ENCODE measurements around the gene TAF8. TPM values are rescaled to one million over a fixed set of nuclear protein-coding genes. Genes with fewer than 3 reads are reported as not detected.

Gene TAF8
- total RNA-seq, 1 donor from 2014 or later: 4.8 TPM

- DNase-seq: no peak
Measured at GRCh38 chr6:42100029-42100901, 49.9 kb downstream of the TAF8 start.

- no peak for DNase-seq
Measured at GRCh38 chr6:42101186-42101657, 50.9 kb downstream of the TAF8 start.

- no peak for DNase-seq
Measured at GRCh38 chr6:42103216-42103615, 52.9 kb downstream of the TAF8 start.

DNA sequence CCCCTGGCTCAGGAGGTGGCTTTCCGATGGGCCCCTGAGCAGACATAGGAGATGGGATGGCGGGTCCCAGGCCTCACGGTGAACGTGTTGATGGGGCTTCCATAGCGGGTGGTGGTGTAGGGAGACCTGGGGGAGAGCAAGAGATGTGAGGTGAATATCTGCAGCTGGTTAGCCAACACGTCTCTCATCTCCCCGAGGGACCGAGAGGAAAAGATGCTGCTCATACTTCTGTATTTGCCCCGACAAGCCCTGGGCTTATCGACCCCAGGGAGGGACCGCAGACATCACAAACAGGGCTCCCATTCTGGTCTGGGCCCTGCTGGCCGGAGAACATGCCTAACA lies 53.4 kb downstream of the TAF8 start:
- no peak for DNase-seq

- no peak for DNase-seq
Measured at GRCh38 chr6:42104095-42104803, 53.9 kb downstream of the TAF8 start.

- no peak for DNase-seq
Measured at GRCh38 chr6:42104804-42105125, 54.4 kb downstream of the TAF8 start.

GRCh38 chr6:42105156-42105648 lies 54.9 kb downstream of the TAF8 start:
- no peak for DNase-seq

DNA sequence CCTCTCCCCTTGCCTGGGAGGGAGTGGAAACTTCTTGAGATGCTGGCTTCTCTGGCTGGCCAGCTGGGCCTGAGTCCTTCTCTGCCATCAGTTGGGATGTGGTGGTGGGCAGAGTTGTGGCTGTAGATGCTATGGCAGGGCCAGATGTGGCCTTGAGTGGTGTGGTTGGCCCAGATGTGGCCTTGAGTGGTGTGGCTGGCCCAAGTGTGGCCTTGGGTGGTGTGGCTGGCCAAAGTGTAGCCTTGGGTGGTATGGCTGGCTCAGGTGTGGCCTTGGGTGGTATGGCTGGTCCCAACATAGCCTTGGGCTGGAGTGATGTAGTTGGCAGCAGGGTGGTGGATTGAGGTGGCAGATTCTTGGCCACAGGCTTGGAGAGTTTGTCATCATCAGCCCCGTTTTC lies 55.4 kb downstream of the TAF8 start:
- no peak for DNase-seq

DNA sequence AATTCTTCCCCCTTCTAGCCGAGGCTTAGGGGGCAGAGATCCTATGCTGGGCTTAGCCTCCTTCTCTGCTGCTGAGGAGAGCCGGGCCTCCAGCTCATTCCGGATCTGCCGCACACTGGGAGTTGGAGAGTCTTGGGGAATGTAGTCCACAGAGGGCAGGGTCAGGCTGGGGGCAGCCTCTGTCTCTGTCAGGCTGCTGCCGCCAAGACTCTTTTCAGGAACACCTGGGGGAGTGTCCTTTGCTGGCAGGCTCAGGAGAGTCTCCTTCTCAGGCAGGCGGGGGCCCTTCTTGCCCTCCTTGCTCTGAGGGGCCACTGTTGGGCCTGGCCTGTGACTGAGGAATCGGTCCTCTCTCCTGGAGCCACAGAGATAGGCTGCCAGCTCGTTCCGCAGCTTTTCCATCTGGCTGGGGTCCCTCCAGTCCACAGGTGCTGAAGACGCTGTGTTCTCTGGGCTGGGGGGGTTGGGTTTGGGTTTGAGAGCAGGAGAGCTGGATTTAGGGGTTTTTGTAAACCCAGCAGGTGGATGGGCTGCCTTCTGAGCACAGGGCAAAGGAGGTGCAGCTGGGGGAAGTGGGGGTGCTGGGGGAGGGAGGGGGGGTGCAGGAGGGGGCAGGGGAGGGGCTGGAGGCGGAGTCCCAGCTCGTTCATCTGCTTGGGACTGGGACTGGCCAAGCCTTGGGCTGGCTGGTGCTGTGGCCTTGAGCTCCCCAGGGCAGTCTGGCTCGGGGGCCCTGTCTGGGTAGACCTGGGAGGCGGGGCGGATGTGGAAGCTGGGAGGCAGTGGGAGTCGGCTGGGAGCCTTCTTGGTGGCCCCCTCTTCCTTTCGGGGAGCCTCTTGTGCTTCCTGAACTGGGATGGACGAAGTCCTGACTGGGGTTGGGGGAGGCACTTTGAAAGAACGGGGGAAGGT lies 56.0 kb downstream of the TAF8 start:
- DNase-seq: no peak

GRCh38 chr6:42108071-42108470 lies 57.7 kb downstream of the TAF8 start:
- no peak for DNase-seq

DNA sequence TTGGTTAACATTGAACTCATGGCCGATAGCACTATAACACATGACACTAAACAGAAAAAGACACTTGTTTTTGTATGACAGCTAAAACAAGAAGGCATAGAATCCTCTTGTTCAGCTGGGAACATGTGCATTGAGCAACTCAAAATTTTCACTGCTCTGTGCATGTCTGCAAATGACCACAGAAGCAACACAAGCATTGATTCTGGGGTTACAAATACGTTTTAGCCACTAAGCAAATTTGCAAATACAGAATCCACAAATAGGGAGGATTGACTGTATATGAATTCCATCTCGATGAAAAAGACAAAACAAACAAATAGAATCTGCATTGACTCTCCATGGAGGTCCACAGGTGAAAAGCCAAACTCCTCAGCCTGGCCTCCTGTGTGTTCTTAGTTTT lies 60.4 kb downstream of the TAF8 start:
- DNase-seq: no peak

- DNase-seq: no peak
Measured at GRCh38 chr6:42112351-42112750, 62.0 kb downstream of the TAF8 start.

GRCh38 chr6:42113936-42114636 lies 63.8 kb downstream of the TAF8 start:
- no peak for DNase-seq

- DNase-seq: no peak
Measured at GRCh38 chr6:42117843-42118161, 67.5 kb downstream of the TAF8 start.

- no peak for DNase-seq
Measured at GRCh38 chr6:42118162-42119001, 68.1 kb downstream of the TAF8 start.

- no peak for DNase-seq
Measured at GRCh38 chr6:42120895-42121865, 70.9 kb downstream of the TAF8 start.

GRCh38 chr6:42123379-42124103 lies 73.2 kb downstream of the TAF8 start:
- no peak for DNase-seq

DNA sequence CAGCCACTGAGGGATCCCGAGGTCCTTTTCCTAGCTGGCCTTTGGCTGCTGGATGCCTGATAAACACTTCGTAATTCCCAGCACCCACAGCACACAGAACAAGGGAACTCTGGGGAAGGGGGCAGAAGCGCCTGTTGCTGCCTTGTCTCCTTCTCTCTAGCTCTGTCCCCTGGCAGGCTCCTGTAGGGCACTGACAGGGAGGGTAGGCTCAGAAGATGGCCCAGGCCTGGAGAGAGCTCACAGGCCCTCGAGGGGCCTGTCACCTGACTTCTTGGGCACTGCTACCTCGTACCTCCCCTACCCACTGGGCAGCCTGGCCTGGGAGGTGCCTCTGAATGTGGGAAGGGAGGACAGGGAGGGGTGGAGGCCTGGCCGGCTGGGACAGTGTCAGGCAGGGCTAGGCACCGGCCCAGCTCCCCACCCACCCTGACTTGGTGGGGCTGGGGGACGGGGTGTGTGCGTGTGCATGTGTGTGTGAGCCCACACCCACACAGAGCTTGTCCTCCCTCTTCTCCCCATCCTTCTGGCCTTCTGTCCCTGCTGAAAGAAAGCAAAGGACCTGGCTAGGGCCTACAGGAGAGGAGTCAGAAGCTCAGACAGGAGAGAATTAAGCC lies 74.0 kb downstream of the TAF8 start:
- no peak for DNase-seq

DNA sequence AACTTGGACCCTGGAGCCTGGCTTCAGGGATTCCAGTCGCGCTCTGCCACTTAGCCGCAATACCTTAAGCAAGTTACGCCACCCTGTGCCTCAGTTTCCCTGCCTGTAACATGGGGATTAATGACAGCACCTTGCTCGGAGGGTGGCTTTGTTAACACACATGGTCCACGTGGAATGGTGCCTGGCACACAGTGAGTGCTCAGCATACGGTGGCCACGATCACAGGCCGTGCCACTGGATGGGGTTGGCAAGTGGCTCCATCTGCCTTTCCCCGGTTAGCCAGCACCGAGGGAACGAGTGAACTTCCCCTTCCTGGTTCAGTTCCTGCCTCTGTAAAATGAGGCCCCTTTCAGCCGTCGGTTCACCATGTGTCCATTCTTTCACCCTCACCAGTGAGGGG lies 74.9 kb downstream of the TAF8 start:
- no peak for DNase-seq

All from occipital lobe (tissue), 2 donors.